ENCODE measurements around the gene CFAP97.

GRCh38 chr4:185149392-185149791, 54.4 kb downstream of the CFAP97 start:
- no peak for TF ChIP-seq CTCF (IDR thresholded peaks at IDR 0.05)
- no peak for TF ChIP-seq POLR2A (IDR thresholded peaks at IDR 0.05)

All from body of pancreas (tissue), 4 donors.